HEK293 (cell line): ENCODE data around the gene IGFN1.
A peak's percentile ranks its signal among the peaks of the same experiment; 100 is the strongest.

Source experiments
- CTCF ChIA-PET: fragments of 350-600 bp; formaldehyde crosslinking; extraction: SDS; loops from one replicate; lab custom pipeline; 2021; ENCODE audit warnings: antibody characterized with exemption; lab: Yijun Ruan, JAX
- POLR2A ChIA-PET: fragments of 300-600 bp; formaldehyde crosslinking; extraction: SDS; loops from one replicate; lab custom pipeline; 2020; ENCODE audit warnings: antibody characterized with exemption, inconsistent platforms; lab: Yijun Ruan, JAX
- H3K27ac ChIP-seq: fragments of 200-500 bp; sonication (Bioruptor generic); 2 replicates; pipeline ENCODE4 v1.5.1; 2014; ENCODE audit warnings: low read depth, low read length, control low read depth, inconsistent platforms; ENCODE audit errors: extremely low read depth
- H3K36me3 ChIP-seq, 2 experiments: fragments of 200-500 bp in 1 of 2; sonication (Bioruptor generic) in 1 of 2; 1 replicate in 1 of 2; 2 replicates in 1 of 2; pipeline ENCODE4 v1.5.1; 2014 to 2017; ENCODE audit warnings: inconsistent platforms in 2 of 2, low read length in 2 of 2; ENCODE audit not compliant: control insufficient read depth in 2 of 2, insufficient read depth in 1 of 2
- H3K4me1 ChIP-seq: fragments of 200-500 bp; sonication (Bioruptor generic); 2 replicates; pipeline ENCODE4 v1.5.1; 2014; ENCODE audit warnings: mild to moderate bottlenecking, low read length, inconsistent platforms; ENCODE audit not compliant: control insufficient read depth, insufficient read depth
- H3K4me3 ChIP-seq: 2 replicates; pipeline ENCODE4 v1.5.1; 2011; ENCODE audit warnings: low read depth, mild to moderate bottlenecking, control low read depth, low read length, moderate library complexity
- H3K9me3 ChIP-seq: fragments of 200-500 bp; sonication (Bioruptor generic); 2 replicates; pipeline ENCODE4 v1.5.1; 2014; ENCODE audit warnings: low read depth, low read length, inconsistent platforms; ENCODE audit not compliant: control insufficient read depth, insufficient read depth
- BCL6B ChIP-seq: fragments of 450-650 bp; formaldehyde crosslinking; IDR thresholded peaks from 2 replicates; pipeline ENCODE4 v1.5.1; 2017; ENCODE audit warnings: missing biosample characterization, missing genetic modification characterization
- KLF10 ChIP-seq: fragments of 450-650 bp; IDR thresholded peaks from 2 replicates; pipeline ENCODE4 v1.5.1; 2018; ENCODE audit warnings: missing biosample characterization, mild to moderate bottlenecking, missing genetic modification characterization
- MEIS1 ChIP-seq: sonication (generic); formaldehyde crosslinking; IDR thresholded peaks from 2 replicates; pipeline ENCODE4 v1.8.1; 2022; ENCODE audit warnings: missing genetic modification reagents, mild to moderate bottlenecking, borderline replicate concordance
- MZF1 ChIP-seq: fragments of 450-650 bp; formaldehyde crosslinking; IDR thresholded peaks from 2 replicates; pipeline ENCODE4 v1.5.1; 2017; ENCODE audit warnings: missing biosample characterization, missing genetic modification characterization, borderline replicate concordance
- PBX3 ChIP-seq: sonication (generic); formaldehyde crosslinking; IDR thresholded peaks from 2 replicates; pipeline ENCODE4 v1.8.1; 2022; ENCODE audit warnings: mild to moderate bottlenecking, moderate library complexity, missing genetic modification reagents
- RBAK ChIP-seq: fragments of 450-650 bp; formaldehyde crosslinking; IDR thresholded peaks from 2 replicates; pipeline ENCODE4 v1.5.1; 2016; ENCODE audit warnings: missing biosample characterization, missing genetic modification characterization
- REPIN1 ChIP-seq: fragments of 450-650 bp; formaldehyde crosslinking; IDR thresholded peaks from 2 replicates; pipeline ENCODE4 v1.5.1; 2017; ENCODE audit warnings: missing biosample characterization, missing genetic modification characterization, low read depth
- SCRT1 ChIP-seq: fragments of 450-650 bp; formaldehyde crosslinking; IDR thresholded peaks from 2 replicates; pipeline ENCODE4 v1.5.1; 2016; ENCODE audit warnings: missing biosample characterization, missing genetic modification characterization, borderline replicate concordance
- TRIM28 ChIP-seq: IDR thresholded peaks from 2 replicates; pipeline ENCODE4 v1.6.1; 2011; ENCODE audit warnings: low read length, control low read depth, borderline replicate concordance
- ZBTB1 ChIP-seq: fragments of 450-650 bp; formaldehyde crosslinking; IDR thresholded peaks from 2 replicates; pipeline ENCODE4 v1.5.1; 2016; ENCODE audit warnings: missing biosample characterization, missing genetic modification characterization
- ZBTB17 ChIP-seq: fragments of 450-650 bp; formaldehyde crosslinking; IDR thresholded peaks from 2 replicates; pipeline ENCODE4 v1.5.1; 2016; ENCODE audit warnings: missing biosample characterization, missing genetic modification characterization
- ZNF146 ChIP-seq: fragments of 450-650 bp; formaldehyde crosslinking; IDR thresholded peaks from 2 replicates; pipeline ENCODE4 v1.5.1; 2016; ENCODE audit warnings: missing biosample characterization, missing genetic modification characterization
- ZNF155 ChIP-seq: fragments of 450-650 bp; formaldehyde crosslinking; IDR thresholded peaks from 2 replicates; pipeline ENCODE4 v1.5.1; 2016; ENCODE audit warnings: missing biosample characterization, missing genetic modification characterization
- ZNF221 ChIP-seq: fragments of 450-650 bp; formaldehyde crosslinking; IDR thresholded peaks from 2 replicates; pipeline ENCODE4 v1.5.1; 2017; ENCODE audit warnings: missing biosample characterization, missing genetic modification characterization, borderline replicate concordance
- ZNF514 ChIP-seq: fragments of 450-650 bp; formaldehyde crosslinking; IDR thresholded peaks from 2 replicates; pipeline ENCODE4 v1.5.1; 2016; ENCODE audit warnings: missing biosample characterization, missing genetic modification characterization
- ZNF530 ChIP-seq: fragments of 450-650 bp; formaldehyde crosslinking; IDR thresholded peaks from 2 replicates; pipeline ENCODE4 v1.5.1; 2016; ENCODE audit warnings: low read depth, missing biosample characterization, missing genetic modification characterization
- ZNF558 ChIP-seq: fragments of 450-650 bp; formaldehyde crosslinking; IDR thresholded peaks from 2 replicates; pipeline ENCODE4 v1.5.1; 2016; ENCODE audit warnings: missing biosample characterization, missing genetic modification characterization
- ZNF560 ChIP-seq: fragments of 450-650 bp; formaldehyde crosslinking; IDR thresholded peaks from 2 replicates; pipeline ENCODE4 v1.5.1; 2017; ENCODE audit warnings: missing biosample characterization, missing genetic modification characterization, borderline replicate concordance
- ZNF585B ChIP-seq: fragments of 450-650 bp; formaldehyde crosslinking; IDR thresholded peaks from 2 replicates; pipeline ENCODE4 v1.5.1; 2016; ENCODE audit warnings: missing biosample characterization, missing genetic modification characterization
- ZNF645 ChIP-seq: fragments of 450-650 bp; formaldehyde crosslinking; IDR thresholded peaks from 2 replicates; pipeline ENCODE4; 2016; ENCODE audit warnings: missing biosample characterization, missing genetic modification characterization
- ZNF747 ChIP-seq: fragments of 450-650 bp; formaldehyde crosslinking; IDR thresholded peaks from 2 replicates; pipeline ENCODE4 v1.5.1; 2016; ENCODE audit warnings: missing biosample characterization, missing genetic modification characterization
- ZNF776 ChIP-seq: fragments of 450-650 bp; formaldehyde crosslinking; IDR thresholded peaks from 2 replicates; pipeline ENCODE4 v1.5.0; 2017; ENCODE audit warnings: missing biosample characterization, missing genetic modification characterization, borderline replicate concordance
- ZNF785 ChIP-seq: fragments of 450-650 bp; formaldehyde crosslinking; IDR thresholded peaks from 2 replicates; pipeline ENCODE4 v1.5.1; 2016; ENCODE audit warnings: missing biosample characterization, missing genetic modification characterization
- TF ChIP-seq, protein P1 (sequence below): fragments of 450-650 bp; formaldehyde crosslinking; IDR thresholded peaks from 2 replicates; pipeline ENCODE4 v1.5.1; 2016; ENCODE audit warnings: missing biosample characterization, missing genetic modification characterization
- TF ChIP-seq, protein P2 (sequence below): fragments of 450-650 bp; formaldehyde crosslinking; IDR thresholded peaks from 2 replicates; pipeline ENCODE4 v1.5.1; 2016; ENCODE audit warnings: missing biosample characterization, missing genetic modification characterization
- TF ChIP-seq, protein P3 (sequence below): fragments of 450-650 bp; formaldehyde crosslinking; IDR thresholded peaks from 2 replicates; pipeline ENCODE4 v1.5.1; 2016; ENCODE audit warnings: missing biosample characterization, missing genetic modification characterization

Gene IGFN1

DNA sequence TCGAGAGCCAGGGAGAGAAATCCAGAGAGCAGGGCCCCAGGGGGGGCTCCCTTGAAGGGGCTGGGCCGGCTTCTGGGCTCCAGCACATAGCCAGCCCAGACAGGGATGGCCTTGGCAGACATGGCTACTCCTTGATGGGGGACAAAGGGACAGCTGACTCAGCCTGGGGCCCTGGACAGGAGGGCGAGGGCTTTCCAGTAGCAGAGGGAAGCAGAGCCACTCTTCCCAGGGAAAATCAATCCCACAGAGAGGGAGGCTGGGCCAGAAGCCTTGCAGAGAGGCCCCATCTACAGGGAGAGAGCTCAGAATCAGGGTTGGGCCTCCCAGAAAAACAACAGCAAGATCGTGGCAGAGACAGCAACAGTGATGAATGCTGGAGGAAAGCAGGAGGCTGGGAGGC is 15.6 kb downstream of the IGFN1 start:
- no peak overlapping the region for H3K27ac ChIP-seq
- H3K9me3 ChIP-seq, result no peaks in the 10 kb centered on the region
- no peaks in the 10 kb centered on the region for H3K36me3 ChIP-seq
- no peaks in the 10 kb centered on the region for H3K4me1 ChIP-seq
- no peak overlapping the region for H3K4me3 ChIP-seq
- ChIA-PET CTCF (interaction anchor here (1.3 kb wide), 1 partner anchor 56 kb away, joined by 5 read pairs; no protein-coding TSS in a partner anchor), POLR2A (no interaction called here)
- TF ChIP-seq ZNF155 (tag by site-specific recombination), result no peak
- TF ChIP-seq ZNF645, result no peak
- TF ChIP-seq ZNF747 (tag by site-specific recombination), result no peak
- no peak for TF ChIP-seq SCRT1 (tag by site-specific recombination)
- 0 out of 2 replicates have a peak, but pooled peaks have one; percentile 24 for TF ChIP-seq BCL6B
- TF ChIP-seq ZNF585B, result no peak
- 0 out of 2 replicates have a peak, but pooled peaks have one; percentile 13 for TF ChIP-seq ZBTB17 (tag by site-specific recombination)
- no peak for TF ChIP-seq ZNF530 (tag by site-specific recombination)

DNA sequence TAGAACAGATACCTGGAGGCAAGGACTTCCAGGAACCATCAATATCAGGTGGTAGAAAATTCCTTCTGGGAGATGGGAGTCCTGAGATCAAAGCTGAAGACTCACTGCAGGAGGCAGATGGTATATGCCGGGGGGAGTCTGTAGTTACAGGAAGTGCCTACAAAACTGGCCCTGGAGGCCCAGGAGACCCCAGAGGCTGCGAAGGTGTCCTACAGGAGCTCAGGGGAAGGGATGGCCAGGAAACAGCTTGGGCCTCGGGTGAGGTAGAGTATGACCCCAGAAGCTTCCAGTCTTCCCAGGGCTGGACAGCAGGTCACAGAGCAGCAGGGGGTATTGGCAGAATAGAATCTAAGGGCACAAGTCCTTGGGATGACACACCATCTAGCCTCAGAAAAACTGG is 16.4 kb downstream of the IGFN1 start:
- H3K4me3 ChIP-seq, result no peak overlapping the region
- TF ChIP-seq ZBTB1 (tag by site-specific recombination), result no peak
- TF ChIP-seq KLF10 (tag by site-specific recombination), result no peak
- TF ChIP-seq ZNF221 (tag by site-specific recombination), result no peak
- no peak for TF ChIP-seq REPIN1
- no peak for TF ChIP-seq BCL6B
- TF ChIP-seq, protein P1, sequence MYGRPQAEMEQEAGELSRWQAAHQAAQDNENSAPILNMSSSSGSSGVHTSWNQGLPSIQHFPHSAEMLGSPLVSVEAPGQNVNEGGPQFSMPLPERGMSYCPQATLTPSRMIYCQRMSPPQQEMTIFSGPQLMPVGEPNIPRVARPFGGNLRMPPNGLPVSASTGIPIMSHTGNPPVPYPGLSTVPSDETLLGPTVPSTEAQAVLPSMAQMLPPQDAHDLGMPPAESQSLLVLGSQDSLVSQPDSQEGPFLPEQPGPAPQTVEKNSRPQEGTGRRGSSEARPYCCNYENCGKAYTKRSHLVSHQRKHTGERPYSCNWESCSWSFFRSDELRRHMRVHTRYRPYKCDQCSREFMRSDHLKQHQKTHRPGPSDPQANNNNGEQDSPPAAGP (tag by site-specific recombination), result no peak
- no peak for TF ChIP-seq ZNF560 (tag by site-specific recombination)
- TF ChIP-seq RBAK, result no peak
- TF ChIP-seq, protein P2, sequence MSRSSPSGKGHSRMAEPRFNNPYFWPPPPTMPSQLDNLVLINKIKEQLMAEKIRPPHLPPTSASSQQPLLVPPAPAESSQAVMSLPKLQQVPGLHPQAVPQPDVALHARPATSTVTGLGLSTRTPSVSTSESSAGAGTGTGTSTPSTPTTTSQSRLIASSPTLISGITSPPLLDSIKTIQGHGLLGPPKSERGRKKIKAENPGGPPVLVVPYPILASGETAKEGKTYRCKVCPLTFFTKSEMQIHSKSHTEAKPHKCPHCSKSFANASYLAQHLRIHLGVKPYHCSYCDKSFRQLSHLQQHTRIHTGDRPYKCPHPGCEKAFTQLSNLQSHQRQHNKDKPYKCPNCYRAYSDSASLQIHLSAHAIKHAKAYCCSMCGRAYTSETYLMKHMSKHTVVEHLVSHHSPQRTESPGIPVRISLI (tag by site-specific recombination), result no peak
- no peak for TF ChIP-seq ZNF747 (tag by site-specific recombination)
- TF ChIP-seq PBX3 (CRISPR knock-in tag), result no peak
- no peak for TF ChIP-seq ZNF776 (tag by site-specific recombination)
- no peak for TF ChIP-seq ZNF514 (tag by site-specific recombination)
- no peak for TF ChIP-seq ZNF558 (tag by site-specific recombination)
- TF ChIP-seq, protein P3, sequence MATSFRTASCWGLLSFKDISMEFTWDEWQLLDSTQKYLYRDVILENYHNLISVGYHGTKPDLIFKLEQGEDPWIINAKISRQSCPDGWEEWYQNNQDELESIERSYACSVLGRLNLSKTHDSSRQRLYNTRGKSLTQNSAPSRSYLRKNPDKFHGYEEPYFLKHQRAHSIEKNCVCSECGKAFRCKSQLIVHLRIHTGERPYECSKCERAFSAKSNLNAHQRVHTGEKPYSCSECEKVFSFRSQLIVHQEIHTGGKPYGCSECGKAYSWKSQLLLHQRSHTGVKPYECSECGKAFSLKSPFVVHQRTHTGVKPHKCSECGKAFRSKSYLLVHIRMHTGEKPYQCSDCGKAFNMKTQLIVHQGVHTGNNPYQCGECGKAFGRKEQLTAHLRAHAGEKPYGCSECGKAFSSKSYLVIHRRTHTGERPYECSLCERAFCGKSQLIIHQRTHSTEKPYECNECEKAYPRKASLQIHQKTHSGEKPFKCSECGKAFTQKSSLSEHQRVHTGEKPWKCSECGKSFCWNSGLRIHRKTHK (tag by site-specific recombination), result no peak
- TF ChIP-seq ZNF785, result no peak
- TF ChIP-seq TRIM28, result no peak
- no peak for TF ChIP-seq MZF1 (tag by site-specific recombination)
- no peak for TF ChIP-seq ZNF146 (tag by site-specific recombination)
- no peak for TF ChIP-seq MEIS1 (CRISPR knock-in tag)
- ChIA-PET CTCF (interaction anchor here (0.6 to 1.3 kb wide), 6 partner anchors 14 to 229 kb away, joined by 3 to 5 read pairs (median 4); no protein-coding TSS in a partner anchor), POLR2A (no interaction called here)
- H3K36me3 ChIP-seq, result no peaks in the 10 kb centered on the region
- H3K27ac ChIP-seq, result no peak overlapping the region
- no peaks in the 10 kb centered on the region for H3K9me3 ChIP-seq
- H3K4me1 ChIP-seq, result no peaks in the 10 kb centered on the region
